Measurements from ENCODE around the gene C16orf89.
A peak's percentile ranks its signal among the peaks of the same experiment; 100 is the strongest.

Gene C16orf89

GRCh38 chr16:5027575-5028235 is 38.1 kb downstream of the C16orf89 start:
- DNase-seq = no peak

GRCh38 chr16:5027086-5027485 is 38.7 kb downstream of the C16orf89 start:
- no peak for DNase-seq

GRCh38 chr16:5026664-5027063 is 39.1 kb downstream of the C16orf89 start:
- DNase-seq = no peak

- DNase-seq = peak; percentile 49
Measured at GRCh38 chr16:5025171-5025632, 40.6 kb downstream of the C16orf89 start.

GRCh38 chr16:5024632-5025031 is 41.1 kb downstream of the C16orf89 start:
- peak; percentile 60 for DNase-seq

- no peak for DNase-seq
Measured at GRCh38 chr16:5022521-5022920, 43.2 kb downstream of the C16orf89 start.

GRCh38 chr16:5020551-5020950 is 45.2 kb downstream of the C16orf89 start:
- DNase-seq = no peak

GRCh38 chr16:5019775-5020174 is 46.0 kb downstream of the C16orf89 start:
- DNase-seq = no peak

GRCh38 chr16:5018793-5019192 is 47.0 kb downstream of the C16orf89 start:
- DNase-seq = no peak

- DNase-seq = no peak
Measured at GRCh38 chr16:5017678-5017969, 48.1 kb downstream of the C16orf89 start.

- no peak for DNase-seq
Measured at GRCh38 chr16:5016967-5017677, 48.6 kb downstream of the C16orf89 start.

GRCh38 chr16:5015887-5016286 is 49.9 kb downstream of the C16orf89 start:
- DNase-seq = no peak

- DNase-seq = no peak
Measured at GRCh38 chr16:5015351-5015750, 50.4 kb downstream of the C16orf89 start.

- no peak for DNase-seq
Measured at GRCh38 chr16:5012887-5013286, 52.9 kb downstream of the C16orf89 start.

GRCh38 chr16:5011637-5012036 is 54.1 kb downstream of the C16orf89 start:
- DNase-seq = no peak

GRCh38 chr16:5010576-5011329 is 55.0 kb downstream of the C16orf89 start:
- no peak for DNase-seq

- DNase-seq = no peak
Measured at GRCh38 chr16:5008311-5008731, 57.4 kb downstream of the C16orf89 start.

GRCh38 chr16:5007256-5007655 is 58.5 kb downstream of the C16orf89 start:
- DNase-seq = no peak

- no peak for DNase-seq
Measured at GRCh38 chr16:5006348-5007193, 59.2 kb downstream of the C16orf89 start.

- DNase-seq = no peak
Measured at GRCh38 chr16:5005916-5006315, 59.8 kb downstream of the C16orf89 start.

GRCh38 chr16:5004311-5004710 is 61.4 kb downstream of the C16orf89 start:
- no peak for DNase-seq

- DNase-seq = no peak
Measured at GRCh38 chr16:5003828-5004227, 61.9 kb downstream of the C16orf89 start.

- no peak for DNase-seq
Measured at GRCh38 chr16:5003211-5003610, 62.5 kb downstream of the C16orf89 start.

Measured in NCI-H1105 treated with DMSO at 0.1 percent for 48 hours (cell line).